Stimulated activated CD4-positive, alpha-beta T cell treated with anti-CD3 and anti-CD28 coated beads, Interleukin-15, amount 100 ng/mL, for 1 hour (primary cell): ENCODE results near the gene PRICKLE2.

Source experiments
- DNase-seq, 2 donors: peaks; one replicate each; pipeline ENCODE4 v3.0.0-alpha.2; 2020; ENCODE audit warnings: low read depth in 1 of 2, low spot score in 1 of 2

PRICKLE2 gene

GRCh38 chr3:64220161-64220914 lies 4.9 kb downstream of the PRICKLE2 start:
- DNase-seq, result no peak

GRCh38 chr3:64218746-64219145 lies 6.5 kb downstream of the PRICKLE2 start:
- no peak for DNase-seq

GRCh38 chr3:64218329-64218728 lies 6.9 kb downstream of the PRICKLE2 start:
- DNase-seq, result no peak

GRCh38 chr3:64216274-64217147 lies 8.8 kb downstream of the PRICKLE2 start:
- DNase-seq, result no peak

- DNase-seq, result no peak
Measured at GRCh38 chr3:64215559-64215958, 9.7 kb downstream of the PRICKLE2 start.

- DNase-seq, result no peak
Measured at GRCh38 chr3:64215103-64215502, 10.2 kb downstream of the PRICKLE2 start.

- no peak for DNase-seq
Measured at GRCh38 chr3:64214381-64215018, 10.8 kb downstream of the PRICKLE2 start.

GRCh38 chr3:64213962-64214379 lies 11.3 kb downstream of the PRICKLE2 start:
- DNase-seq, result no peak

GRCh38 chr3:64213224-64213878 lies 11.9 kb downstream of the PRICKLE2 start:
- DNase-seq, result no peak

GRCh38 chr3:64209866-64210621 lies 15.2 kb downstream of the PRICKLE2 start:
- no peak for DNase-seq

- no peak for DNase-seq
Measured at GRCh38 chr3:64207289-64208080, 17.8 kb downstream of the PRICKLE2 start.

GRCh38 chr3:64203969-64204908 lies 21.0 kb downstream of the PRICKLE2 start:
- DNase-seq, result no peak

- DNase-seq, result no peak
Measured at GRCh38 chr3:64203216-64203615, 22.1 kb downstream of the PRICKLE2 start.

GRCh38 chr3:64199932-64200331 lies 25.3 kb downstream of the PRICKLE2 start:
- DNase-seq, result no peak

- DNase-seq, result no peak
Measured at GRCh38 chr3:64196236-64196929, 28.9 kb downstream of the PRICKLE2 start.

- DNase-seq, result no peak
Measured at GRCh38 chr3:64195789-64196188, 29.5 kb downstream of the PRICKLE2 start.

GRCh38 chr3:64191822-64192221 lies 33.4 kb downstream of the PRICKLE2 start:
- no peak for DNase-seq
